Neural progenitor cell (in vitro differentiated cells): ENCODE measurements around the gene NUTM2A.
"Not testable (repeated sequence)": the region's sequence is repeated elsewhere in the genome, so short reads cannot be mapped to it uniquely, and the experiment has no call there.

Experiments
- EZH2 ChIP-seq: fragments of 200-600 bp; sonication (generic); IDR thresholded peaks from 2 replicates; pipeline ENCODE4 v1.6.1; 2017; ENCODE audit warnings: antibody characterized with exemption, mild to moderate bottlenecking, moderate library complexity
- EZH2phosphoT487 ChIP-seq: fragments of 200-600 bp; sonication (generic); IDR thresholded peaks from 2 replicates; pipeline ENCODE4 v1.6.1; 2017; ENCODE audit warnings: antibody characterized with exemption
- TF ChIP-seq, protein P1 (sequence below): fragments of 200-600 bp; sonication (generic); IDR thresholded peaks from 2 replicates; pipeline ENCODE4 v1.5.1; 2017; ENCODE audit warnings: antibody characterized with exemption, mild to moderate bottlenecking

GRCh38 chr10:87222789-87223188, 2.5 kb upstream of the NUTM2A start:
- TF ChIP-seq, protein P1, sequence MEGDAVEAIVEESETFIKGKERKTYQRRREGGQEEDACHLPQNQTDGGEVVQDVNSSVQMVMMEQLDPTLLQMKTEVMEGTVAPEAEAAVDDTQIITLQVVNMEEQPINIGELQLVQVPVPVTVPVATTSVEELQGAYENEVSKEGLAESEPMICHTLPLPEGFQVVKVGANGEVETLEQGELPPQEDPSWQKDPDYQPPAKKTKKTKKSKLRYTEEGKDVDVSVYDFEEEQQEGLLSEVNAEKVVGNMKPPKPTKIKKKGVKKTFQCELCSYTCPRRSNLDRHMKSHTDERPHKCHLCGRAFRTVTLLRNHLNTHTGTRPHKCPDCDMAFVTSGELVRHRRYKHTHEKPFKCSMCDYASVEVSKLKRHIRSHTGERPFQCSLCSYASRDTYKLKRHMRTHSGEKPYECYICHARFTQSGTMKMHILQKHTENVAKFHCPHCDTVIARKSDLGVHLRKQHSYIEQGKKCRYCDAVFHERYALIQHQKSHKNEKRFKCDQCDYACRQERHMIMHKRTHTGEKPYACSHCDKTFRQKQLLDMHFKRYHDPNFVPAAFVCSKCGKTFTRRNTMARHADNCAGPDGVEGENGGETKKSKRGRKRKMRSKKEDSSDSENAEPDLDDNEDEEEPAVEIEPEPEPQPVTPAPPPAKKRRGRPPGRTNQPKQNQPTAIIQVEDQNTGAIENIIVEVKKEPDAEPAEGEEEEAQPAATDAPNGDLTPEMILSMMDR = not testable (repeated sequence)
- TF ChIP-seq EZH2, EZH2phosphoT487: not testable (repeated sequence)
